NOMO-1 (cell line): ENCODE measurements around the gene ABHD15.
A peak's percentile ranks its signal among the peaks of the same experiment; 100 is the strongest.

ENCODE experiments used
- DNase-seq, 2 experiments: peaks; one replicate each; lab custom pipeline; 2025; ENCODE audit not compliant: unreplicated experiment in 2 of 2; lab: John Stamatoyannopoulos, UW

The ABHD15 gene

DNA sequence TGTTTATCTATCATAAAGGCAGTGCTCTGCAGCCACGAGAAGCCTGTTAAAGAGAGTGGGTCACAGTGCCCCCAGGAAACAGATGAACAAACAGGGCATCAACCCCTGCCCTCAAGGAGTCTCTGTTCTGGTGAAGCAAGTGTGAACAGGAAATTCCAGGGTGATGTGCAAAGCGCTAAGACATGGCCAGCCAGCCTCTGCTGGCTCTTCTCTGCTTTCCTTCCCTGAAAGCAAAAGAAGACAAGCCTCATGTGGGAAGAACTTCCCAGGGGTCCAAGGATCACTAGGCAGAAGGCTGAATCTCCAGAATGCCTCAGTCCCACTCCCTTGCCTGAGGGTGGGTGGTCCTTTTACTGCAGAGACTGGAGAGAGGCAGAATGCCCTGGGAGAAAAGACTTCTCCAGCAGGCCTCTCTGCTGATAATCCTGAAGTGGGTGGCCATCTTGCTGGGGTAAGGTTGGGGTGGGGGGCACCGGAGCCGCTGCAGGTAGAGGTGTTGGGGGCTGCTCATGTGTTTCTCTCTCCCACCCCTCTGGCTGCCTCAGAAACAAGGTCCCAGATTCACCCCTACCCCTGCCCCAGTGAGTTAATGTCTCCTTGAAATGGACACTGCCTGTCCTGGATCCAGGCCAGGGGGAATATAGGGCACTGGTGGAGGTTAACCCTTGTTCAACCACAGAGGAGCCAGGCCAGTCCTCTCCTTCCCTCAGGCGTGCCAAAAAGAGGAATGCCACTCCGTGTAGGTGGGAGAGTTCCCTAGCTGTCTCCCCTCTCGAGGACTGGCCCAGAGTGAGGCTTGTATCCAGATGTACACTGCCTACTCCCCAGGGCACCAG lies 28.5 kb upstream of the ABHD15 start:
- no peak for DNase-seq

- DNase-seq: no peak
These were observed 27.8 kb upstream of the ABHD15 start for GRCh38 chr17:29594519-29595090.

GRCh38 chr17:29593591-29594518 lies 27.0 kb upstream of the ABHD15 start:
- DNase-seq: peak; percentile 26 to 29

DNA sequence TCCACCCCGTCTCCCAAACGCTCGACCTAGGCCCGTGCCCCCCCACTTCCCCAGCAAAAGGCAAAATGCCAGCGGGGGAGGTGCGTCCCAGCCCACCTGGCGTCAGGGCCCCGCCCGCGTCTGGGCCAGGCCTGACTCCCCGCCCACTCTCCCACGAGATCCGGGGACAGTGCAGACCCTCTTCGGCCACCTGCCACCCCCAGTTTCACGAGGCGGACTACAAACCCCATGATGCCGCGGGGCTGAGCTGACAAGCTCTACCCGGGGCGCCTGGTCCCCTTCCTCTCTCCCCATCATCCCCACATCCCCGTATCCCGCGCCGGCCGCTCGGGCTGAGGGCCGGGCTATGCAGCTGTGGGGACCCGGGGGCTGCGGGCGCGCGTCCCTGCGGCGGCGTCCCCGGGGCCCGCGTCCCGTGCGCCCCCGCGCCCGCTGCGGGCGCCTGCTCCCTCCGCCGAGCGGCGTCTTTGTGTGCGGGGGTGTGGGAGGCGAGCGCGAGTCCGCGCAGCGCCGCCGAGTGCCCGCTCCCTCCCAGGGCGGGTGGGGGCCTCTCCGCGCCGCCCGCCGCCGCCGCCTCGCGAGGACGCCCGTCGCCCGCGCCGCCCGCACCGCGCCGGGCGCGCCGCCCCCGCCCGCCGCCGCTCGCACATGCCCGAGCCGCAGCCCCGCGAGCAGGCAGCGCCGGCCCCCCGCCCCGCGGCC lies 26.2 kb upstream of the ABHD15 start, which contains the start of gene ANKRD13B:
Gene ANKRD13B (plus strand): TSS at position 283 of the 702 bp plus-strand sequence. CDS start 490 bp downstream, outside the sequence.
- peak in 1 of 2 experiments; percentile 13 for DNase-seq

GRCh38 chr17:29591737-29592608 lies 25.1 kb upstream of the ABHD15 start:
- peak; percentile 47 to 74 for DNase-seq

DNA sequence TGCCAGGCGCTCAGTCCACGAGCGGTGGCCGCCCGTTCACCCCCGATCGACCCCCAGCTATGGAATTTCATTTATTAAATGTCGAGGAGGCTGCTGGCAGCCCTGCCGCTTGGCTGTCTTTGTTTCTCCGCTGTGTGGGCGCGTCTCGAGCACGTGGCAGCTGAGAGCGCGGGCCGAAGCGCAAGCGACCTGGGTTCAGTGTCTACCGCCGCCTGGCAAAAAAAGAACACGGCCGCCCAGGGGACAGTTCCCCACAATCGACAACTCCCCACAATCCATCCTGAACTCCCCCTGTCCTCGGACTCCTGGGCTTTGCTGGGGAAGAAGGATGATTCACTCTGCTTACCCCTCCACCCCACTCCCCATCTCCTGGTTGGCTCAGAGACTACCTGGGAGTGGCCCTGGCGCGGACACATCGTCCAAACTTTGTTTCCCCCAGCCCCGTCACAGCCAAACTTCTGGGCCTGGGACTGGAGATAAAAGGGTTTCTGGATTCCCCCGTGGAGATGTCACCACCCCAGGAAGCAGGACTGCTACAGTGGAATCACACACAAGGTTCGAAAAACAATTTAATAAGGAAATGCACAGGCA lies 24.4 kb upstream of the ABHD15 start:
- no peak for DNase-seq

DNA sequence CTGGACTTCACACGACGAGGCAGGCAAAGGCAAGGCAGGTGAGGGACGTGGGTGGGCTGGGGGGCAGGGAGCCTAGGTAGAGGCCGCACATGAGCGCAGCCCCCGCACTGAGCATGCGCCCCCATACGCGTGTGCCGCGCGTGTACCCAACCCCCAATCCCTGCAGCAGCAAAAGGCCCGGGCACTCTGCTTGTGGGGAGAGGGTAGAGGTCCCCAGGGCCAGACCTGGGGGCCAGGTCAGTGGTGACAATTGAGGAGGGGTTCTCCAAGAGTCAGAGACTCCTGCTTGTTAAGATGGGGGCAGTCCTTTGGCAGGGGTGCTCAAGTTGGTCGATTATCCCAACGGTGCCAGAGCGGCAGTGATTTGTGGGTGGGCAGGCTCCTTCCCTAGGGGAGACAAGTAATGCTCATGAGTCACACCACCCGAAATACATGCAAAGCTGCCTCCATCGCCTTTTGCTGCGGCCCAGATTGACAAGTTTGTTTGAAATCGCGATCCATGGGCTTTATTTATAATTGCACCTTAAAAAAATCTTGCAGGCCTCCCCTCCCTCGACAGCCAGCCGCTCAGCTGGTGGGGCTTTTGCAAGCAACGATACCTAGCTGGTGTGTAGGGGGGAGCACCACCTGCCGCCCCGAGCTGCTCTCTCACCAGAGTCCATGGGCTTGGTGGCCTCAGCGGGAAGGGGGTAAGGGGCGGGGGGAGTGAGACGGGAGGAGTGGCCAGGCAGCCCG lies 23.7 kb upstream of the ABHD15 start:
- no peak for DNase-seq

GRCh38 chr17:29589524-29590410 lies 22.9 kb upstream of the ABHD15 start, which contains the start of gene GIT1:
TSS of gene GIT1 (minus strand) at chr17:29589648. CDS start at chr17:29589378, 270 bp downstream.
- DNase-seq: peak; percentile 83 to 90

GRCh38 chr17:29588562-29589411 lies 21.9 kb upstream of the ABHD15 start:
- DNase-seq: peak; percentile 11 to 13

DNA sequence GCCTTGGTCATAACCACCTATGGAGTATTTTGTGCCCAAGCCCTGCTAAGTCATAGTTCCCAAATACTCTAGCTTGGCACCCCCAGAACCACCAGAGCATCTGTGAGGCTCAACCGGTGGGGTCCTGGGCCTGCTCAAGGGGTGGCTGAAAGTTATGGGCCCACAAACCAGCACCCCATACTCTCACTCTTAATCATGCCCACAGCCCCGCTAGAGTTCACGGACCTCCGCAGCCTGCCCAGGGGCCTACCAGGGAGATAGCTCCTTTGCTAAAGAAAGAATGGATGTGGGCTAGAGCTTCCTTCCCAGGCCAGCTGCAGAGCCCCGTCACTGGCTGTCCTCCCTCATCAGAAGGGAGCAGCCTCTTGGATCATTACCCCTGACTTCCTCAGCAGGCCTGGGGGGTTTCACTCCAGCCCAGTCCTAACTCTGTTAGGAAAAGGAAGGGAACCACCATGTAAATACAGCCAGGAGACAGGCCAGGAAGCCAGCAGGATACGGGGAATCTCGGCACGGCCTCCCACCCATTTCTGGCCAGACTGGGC lies 21.3 kb upstream of the ABHD15 start:
- no peak for DNase-seq

GRCh38 chr17:29587591-29587990 lies 20.8 kb upstream of the ABHD15 start:
- no peak for DNase-seq

GRCh38 chr17:29586676-29587469 lies 20.0 kb upstream of the ABHD15 start:
- no peak for DNase-seq

GRCh38 chr17:29585080-29585751 lies 18.4 kb upstream of the ABHD15 start:
- DNase-seq: no peak

GRCh38 chr17:29584452-29585079 lies 17.7 kb upstream of the ABHD15 start:
- peak in 1 of 2 experiments; percentile 11 for DNase-seq
